ENCODE data around the gene IGF1.
"Not testable (repeated sequence)": the region's sequence is repeated elsewhere in the genome, so short reads cannot be mapped to it uniquely, and the experiment has no call there.

IGF1 gene

DNA sequence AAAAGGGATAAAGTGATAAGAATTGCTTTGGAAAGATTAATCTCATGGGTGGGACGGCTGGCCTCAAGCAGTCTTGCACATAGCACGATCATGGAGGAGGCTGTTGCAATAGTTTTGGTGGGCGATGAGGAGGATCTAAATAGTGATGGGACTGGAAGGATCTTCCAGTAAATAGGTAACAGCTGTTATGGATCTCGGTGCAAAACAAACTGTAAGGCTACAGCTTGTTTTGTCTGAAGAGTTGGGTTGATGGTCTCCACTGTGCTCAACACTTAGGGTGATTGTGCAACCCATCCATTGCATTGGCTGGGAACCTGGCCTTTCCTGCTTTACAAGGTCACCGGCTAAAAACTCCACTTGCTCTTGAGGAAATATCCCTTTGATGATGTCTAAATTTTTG is 21.0 kb downstream of the IGF1 start:
- DNase-seq: no peak

GRCh38 chr12:102454808-102455760 is 25.3 kb downstream of the IGF1 start:
- no peak for DNase-seq

DNA sequence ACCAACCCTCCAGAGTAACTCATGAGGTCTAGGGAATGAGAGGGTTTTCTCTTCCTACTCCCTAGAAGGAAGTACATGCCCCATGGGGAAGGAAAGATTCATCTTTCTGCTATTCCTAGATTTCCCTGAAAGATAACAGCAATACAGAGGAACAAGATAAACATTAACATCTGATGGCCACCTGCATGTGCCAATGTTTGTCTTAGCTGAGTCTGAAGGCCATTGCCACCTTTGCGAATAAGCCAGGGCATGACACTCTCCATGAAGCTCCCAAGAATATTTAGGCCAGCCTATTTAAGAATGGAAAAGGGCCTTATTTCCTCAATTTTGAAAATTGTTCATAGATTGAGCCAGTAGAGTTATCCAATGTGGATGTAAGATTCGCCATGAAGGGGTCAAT is 26.0 kb downstream of the IGF1 start:
- DNase-seq: no peak

GRCh38 chr12:102452605-102453004 is 27.8 kb downstream of the IGF1 start:
- no peak for DNase-seq

- DNase-seq: not testable (repeated sequence)
Observed at GRCh38 chr12:102449018-102449417, 31.3 kb downstream of the IGF1 start.

GRCh38 chr12:102447426-102447825 is 32.9 kb downstream of the IGF1 start:
- not testable (repeated sequence) for DNase-seq

- DNase-seq: no peak
Observed at GRCh38 chr12:102444707-102445106, 35.7 kb downstream of the IGF1 start.

- DNase-seq: no peak
Observed at GRCh38 chr12:102444093-102444492, 36.3 kb downstream of the IGF1 start.

- DNase-seq: no peak
Observed at GRCh38 chr12:102441077-102441596, 39.2 kb downstream of the IGF1 start.

GRCh38 chr12:102439426-102440405 is 40.6 kb downstream of the IGF1 start:
- no peak for DNase-seq

- DNase-seq: no peak
Observed at GRCh38 chr12:102438827-102439210, 41.5 kb downstream of the IGF1 start.

GRCh38 chr12:102438047-102438826 is 42.1 kb downstream of the IGF1 start:
- DNase-seq: no peak

GRCh38 chr12:102437511-102437910 is 42.9 kb downstream of the IGF1 start:
- DNase-seq: no peak

DNA sequence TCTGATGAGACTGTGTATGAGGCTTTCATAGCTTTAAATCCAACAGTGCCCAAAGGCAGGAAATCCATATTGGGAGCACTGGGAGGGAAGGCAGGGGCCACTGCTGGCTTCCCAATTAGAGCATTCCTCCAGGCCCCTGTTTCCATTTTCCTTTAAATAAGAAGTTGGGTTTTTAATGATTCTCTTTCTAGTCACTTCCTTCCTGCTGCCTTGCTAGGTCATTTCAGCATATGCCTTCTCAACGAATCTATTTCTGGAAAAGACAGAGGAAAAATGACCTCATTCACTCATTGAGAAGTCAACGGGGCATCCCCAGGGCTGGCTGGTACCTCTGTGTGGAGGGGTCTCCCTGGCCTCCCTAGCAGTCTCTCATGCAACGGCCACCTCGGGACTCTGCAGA is 43.5 kb downstream of the IGF1 start:
- no peak for DNase-seq

DNA sequence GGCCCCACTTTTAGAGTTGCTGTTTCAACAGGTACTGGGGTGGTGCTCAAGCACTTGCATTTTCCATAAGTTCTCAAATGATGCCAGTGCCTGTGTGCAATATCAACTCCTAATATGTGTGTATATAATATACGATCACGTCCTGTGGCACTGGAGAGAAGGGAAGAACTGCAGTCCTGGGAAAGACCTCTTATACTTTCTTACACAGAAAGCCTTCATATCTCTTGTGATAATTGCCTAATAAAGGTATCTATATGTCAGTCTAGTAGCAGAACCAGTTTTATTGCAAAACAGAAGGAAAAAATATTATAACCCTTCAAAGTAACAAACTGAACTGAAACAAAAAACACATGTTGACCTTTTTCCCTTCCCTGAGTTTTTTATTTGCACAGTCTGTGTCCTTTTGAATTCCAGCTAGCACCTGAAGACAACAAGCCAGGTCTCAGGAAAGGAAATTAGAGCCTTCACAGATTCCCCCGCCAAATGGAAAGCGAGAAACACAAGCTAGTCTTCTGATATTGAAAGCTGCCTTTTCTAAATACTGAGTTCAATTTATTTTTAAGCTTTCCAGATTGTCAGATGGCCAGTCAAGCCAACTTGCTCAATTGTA is 44.4 kb downstream of the IGF1 start:
- no peak for DNase-seq

- no peak for DNase-seq
Observed at GRCh38 chr12:102433304-102433703, 47.1 kb downstream of the IGF1 start.

DNA sequence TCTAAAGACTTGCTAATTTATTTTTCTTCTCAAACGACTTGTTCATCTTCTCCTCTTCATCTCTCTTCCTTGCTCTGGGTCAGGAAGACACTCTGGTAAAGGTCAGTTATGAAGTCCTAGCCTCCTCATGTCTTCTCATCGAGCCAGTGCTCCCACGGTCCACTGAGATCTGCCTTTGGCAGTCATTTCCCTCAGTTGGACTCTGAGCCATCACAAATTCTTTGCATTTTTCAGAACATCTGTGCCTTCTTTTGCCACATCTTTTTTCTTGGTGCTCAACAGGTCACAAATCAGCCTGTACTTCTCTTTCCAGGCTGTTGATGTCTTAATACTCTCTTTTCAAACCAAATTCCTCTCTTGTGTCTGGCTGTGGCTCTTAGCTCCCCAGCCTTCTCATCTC is 49.7 kb downstream of the IGF1 start:
- DNase-seq: no peak

DNA sequence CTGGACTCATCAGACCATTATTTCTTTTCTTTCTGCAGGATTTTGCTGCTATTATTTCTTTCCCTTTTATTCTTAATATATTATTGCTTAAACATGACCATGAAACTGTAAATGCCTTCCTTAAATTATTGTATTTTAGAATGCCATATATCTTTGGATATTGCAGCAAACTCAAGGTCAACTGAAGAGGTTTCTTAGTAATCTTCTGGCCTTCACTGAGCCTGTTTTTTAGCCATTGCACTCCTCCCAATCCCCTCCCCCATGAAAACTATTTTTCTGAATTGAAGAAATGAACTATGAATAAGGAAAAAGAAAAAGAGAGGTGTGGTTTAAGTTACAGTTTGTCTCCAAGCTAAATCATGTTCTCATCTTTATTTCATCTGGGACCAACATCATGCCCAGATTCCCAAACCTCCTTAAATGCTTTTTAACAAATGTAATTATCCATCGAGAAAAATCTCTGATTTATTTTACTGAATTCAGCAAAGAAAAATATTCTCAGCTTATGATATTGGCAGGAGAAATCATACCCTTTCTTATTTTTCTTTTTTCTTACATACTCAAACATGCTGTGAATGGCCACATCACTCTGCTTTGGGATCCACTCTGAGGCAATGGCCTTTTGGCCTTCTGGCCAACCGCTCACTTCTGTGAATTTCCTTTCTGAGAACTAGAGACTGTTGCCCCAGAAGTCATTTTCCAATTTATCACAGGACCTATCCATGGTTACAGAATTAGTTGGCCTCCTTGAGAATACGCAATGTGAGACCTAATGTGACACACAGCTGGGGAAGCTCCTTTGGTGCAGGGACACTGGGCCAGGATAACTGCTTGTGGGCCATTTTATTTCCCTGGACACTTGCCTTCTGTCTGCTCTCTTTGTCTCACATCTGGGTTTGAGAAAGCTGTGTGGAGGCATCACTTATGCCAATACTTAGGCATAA is 50.9 kb downstream of the IGF1 start:
- no peak for DNase-seq

DNA sequence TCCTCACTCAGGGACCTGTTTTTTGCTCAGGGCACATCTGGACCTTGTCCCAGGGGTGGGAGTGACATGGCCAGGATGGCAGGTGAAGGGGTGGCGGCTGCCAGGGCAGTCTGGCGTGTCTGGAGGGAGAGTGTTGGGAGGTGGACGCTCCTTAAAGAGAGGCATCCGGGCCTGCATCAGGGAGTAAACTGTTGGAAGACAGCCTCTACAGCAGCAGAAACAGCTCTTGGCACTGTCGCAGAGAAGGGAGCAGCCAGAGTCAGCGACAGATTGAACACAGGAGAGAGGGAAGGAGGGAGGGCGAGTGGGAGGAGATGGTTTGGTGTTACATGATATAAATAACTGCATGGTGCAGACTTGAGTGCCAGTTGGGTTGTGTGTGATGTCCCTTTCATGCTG is 52.8 kb downstream of the IGF1 start:
- no peak for DNase-seq

DNA sequence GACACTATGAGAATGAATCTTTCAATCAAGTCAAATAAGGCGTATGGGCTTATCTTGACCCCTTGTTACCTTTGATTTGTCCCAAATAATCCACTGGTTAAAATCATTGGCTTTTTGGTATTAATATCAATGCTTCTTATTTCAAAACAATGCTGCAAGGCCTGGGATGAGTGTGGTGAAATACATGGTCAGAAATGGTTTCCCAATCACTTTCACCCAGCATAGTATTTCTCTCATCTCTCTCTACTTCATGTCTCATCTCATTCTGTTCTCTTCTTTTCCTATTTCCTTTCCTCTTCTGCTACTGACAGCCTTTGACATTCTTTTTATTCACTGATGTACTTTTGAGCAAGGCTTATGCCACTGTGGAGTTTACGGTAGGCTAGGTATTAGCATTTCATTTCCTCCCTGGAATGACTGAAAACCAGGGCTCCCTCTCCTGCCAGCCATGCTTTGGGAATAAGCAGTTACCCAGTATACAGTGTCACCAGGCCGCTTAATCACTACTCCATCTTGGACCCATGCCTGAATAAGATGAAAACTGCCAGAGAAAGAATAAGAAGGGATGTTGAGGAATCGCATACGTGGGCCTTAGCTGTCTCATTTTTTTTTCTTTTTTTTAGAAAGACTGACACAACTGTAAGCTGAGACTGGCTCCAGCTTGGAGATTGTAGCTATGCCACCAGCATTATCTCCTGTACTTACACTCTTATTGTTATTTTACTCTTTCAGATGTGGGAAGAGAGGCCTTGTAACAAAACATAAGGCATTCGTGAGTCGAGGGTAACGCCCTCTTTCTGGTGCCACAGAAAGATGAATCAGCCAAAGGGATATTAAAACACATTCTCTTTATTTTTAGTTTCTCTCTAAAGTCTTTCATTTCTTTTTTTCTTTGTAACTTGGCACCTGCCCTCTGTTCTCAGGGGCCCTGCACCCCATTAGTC is 53.5 kb downstream of the IGF1 start:
- DNase-seq: no peak

Measured in activated naive CD4-positive, alpha-beta T cell treated with Interleukin-2 at 50 U/mL for 16 hours (primary cell).